ENCODE data around the gene HTRA2.

Gene HTRA2

GRCh38 chr2:74551530-74551929, 21.8 kb downstream of the HTRA2 start:
- H3K27me3 Mint-ChIP-seq = peaks cover 75% of the 10 kb centered on the region
- H3K36me3 Mint-ChIP-seq = peaks cover 5% of the 10 kb centered on the region
- H3K9me3 Mint-ChIP-seq = no peaks in the 10 kb centered on the region
- H3K27ac Mint-ChIP-seq = no peak overlapping the region
- H3K4me1 Mint-ChIP-seq = peaks cover 32% of the 10 kb centered on the region
- H3K4me3 Mint-ChIP-seq = no peak overlapping the region
- DNase-seq = no peak
- CTCF ChIA-PET = interaction anchor here (0.8 to 1.8 kb wide), 5 partner anchors 19 to 36 kb away, joined by 3 to 7 read pairs (median 4); no protein-coding TSS in a partner anchor

GRCh38 chr2:74551942-74552913, 22.5 kb downstream of the HTRA2 start:
- Mint-ChIP-seq H3K4me3 (peak overlapping the region; percentile 55), H3K36me3 (peaks cover 11% of the 10 kb centered on the region), H3K4me1 (peaks cover 34% of the 10 kb centered on the region), H3K27ac (peak overlapping the region; percentile 43), H3K9me3 (no peaks in the 10 kb centered on the region), H3K27me3 (peaks cover 68% of the 10 kb centered on the region)
- CTCF ChIA-PET = interaction anchor here (0.8 to 1.8 kb wide), 3 partner anchors 20 to 35 kb away, joined by 4 read pairs; no protein-coding TSS in a partner anchor
- DNase-seq = no peak

GRCh38 chr2:74552914-74553811, 23.4 kb downstream of the HTRA2 start:
- peak overlapping the region; percentile 65 for H3K4me3 Mint-ChIP-seq
- peak overlapping the region; percentile 77 for H3K27ac Mint-ChIP-seq
- peaks cover 36% of the 10 kb centered on the region for H3K4me1 Mint-ChIP-seq
- peaks cover 13% of the 10 kb centered on the region for H3K36me3 Mint-ChIP-seq
- DNase-seq = no peak
- H3K9me3 Mint-ChIP-seq = no peaks in the 10 kb centered on the region
- CTCF ChIA-PET = no interaction called here
- H3K27me3 Mint-ChIP-seq = peaks cover 59% of the 10 kb centered on the region

- H3K4me1 Mint-ChIP-seq = peaks cover 33% of the 10 kb centered on the region
- no peaks in the 10 kb centered on the region for H3K9me3 Mint-ChIP-seq
- H3K27me3 Mint-ChIP-seq = peaks cover 50% of the 10 kb centered on the region
- CTCF ChIA-PET = interaction anchor here (1.8 kb wide), 1 partner anchor 35 kb away, joined by 5 read pairs; no protein-coding TSS in a partner anchor
- peaks cover 13% of the 10 kb centered on the region for H3K36me3 Mint-ChIP-seq
- H3K27ac Mint-ChIP-seq = peak within 1 kb of the TSS; percentile 89
- peak within 1 kb of the TSS; percentile 94 for H3K4me3 Mint-ChIP-seq
- peak; percentile 87 for DNase-seq
Measured at GRCh38 chr2:74553892-74554819, 24.4 kb downstream of the HTRA2 start, which contains the start of the genes DOK1 and LOXL3. DOK1 (plus strand) TSS chr2:74554720; CDS start chr2:74554755, 35 bp downstream. LOXL3 (minus strand) TSS chr2:74553942; CDS start chr2:74552634, 1,308 bp downstream.

GRCh38 chr2:74554820-74555531, 25.2 kb downstream of the HTRA2 start:
- peak; percentile 64 for DNase-seq
- Mint-ChIP-seq H3K4me1 (peaks cover 27% of the 10 kb centered on the region), H3K27me3 (peaks cover 44% of the 10 kb centered on the region), H3K36me3 (peaks cover 13% of the 10 kb centered on the region), H3K9me3 (no peaks in the 10 kb centered on the region), H3K4me3 (peak overlapping the region; percentile 94), H3K27ac (peak overlapping the region; percentile 89)
- CTCF ChIA-PET = interaction anchor here (1.8 kb wide), 1 partner anchor 34 kb away, joined by 5 read pairs; no protein-coding TSS in a partner anchor

GRCh38 chr2:74555610-74556103, 25.9 kb downstream of the HTRA2 start:
- peak overlapping the region; percentile 89 for H3K27ac Mint-ChIP-seq
- no peaks in the 10 kb centered on the region for H3K9me3 Mint-ChIP-seq
- H3K4me1 Mint-ChIP-seq = peaks cover 33% of the 10 kb centered on the region
- H3K27me3 Mint-ChIP-seq = peaks cover 44% of the 10 kb centered on the region
- no peak for DNase-seq
- peaks cover 13% of the 10 kb centered on the region for H3K36me3 Mint-ChIP-seq
- CTCF ChIA-PET = interaction anchor here (0.9 to 3.6 kb wide), 3 partner anchors 29 to 33 kb away, joined by 3 to 11 read pairs (median 5); no protein-coding TSS in a partner anchor
- peak overlapping the region; percentile 94 for H3K4me3 Mint-ChIP-seq

GRCh38 chr2:74556159-74556558, 26.4 kb downstream of the HTRA2 start:
- Mint-ChIP-seq H3K4me1 (peaks cover 33% of the 10 kb centered on the region), H3K36me3 (peaks cover 13% of the 10 kb centered on the region), H3K4me3 (peak overlapping the region; percentile 94), H3K27ac (peak overlapping the region; percentile 30), H3K27me3 (peaks cover 42% of the 10 kb centered on the region), H3K9me3 (no peaks in the 10 kb centered on the region)
- DNase-seq = no peak
- CTCF ChIA-PET = interaction anchor here (0.9 to 3.6 kb wide), 3 partner anchors 29 to 33 kb away, joined by 3 to 11 read pairs (median 5); no protein-coding TSS in a partner anchor

- peaks cover 43% of the 10 kb centered on the region for H3K27me3 Mint-ChIP-seq
- no peaks in the 10 kb centered on the region for H3K9me3 Mint-ChIP-seq
- H3K4me1 Mint-ChIP-seq = peaks cover 33% of the 10 kb centered on the region
- CTCF ChIA-PET = interaction anchor here (0.9 to 3.6 kb wide), 2 partner anchors 28 to 31 kb away, joined by 3 to 11 read pairs; no protein-coding TSS in a partner anchor
- peak overlapping the region; percentile 94 for H3K4me3 Mint-ChIP-seq
- no peak for DNase-seq
- H3K27ac Mint-ChIP-seq = peak overlapping the region; percentile 69
- H3K36me3 Mint-ChIP-seq = peaks cover 13% of the 10 kb centered on the region
Measured at GRCh38 chr2:74556831-74557370, 27.2 kb downstream of the HTRA2 start.

- H3K27ac Mint-ChIP-seq = no peak overlapping the region
- CTCF ChIA-PET = interaction anchor here (0.7 to 3.6 kb wide), 4 partner anchors 12 to 41 kb away, joined by 3 to 11 read pairs (median 3); no protein-coding TSS in a partner anchor
- no peaks in the 10 kb centered on the region for H3K9me3 Mint-ChIP-seq
- H3K4me3 Mint-ChIP-seq = no peak overlapping the region
- peaks cover 13% of the 10 kb centered on the region for H3K36me3 Mint-ChIP-seq
- peaks cover 32% of the 10 kb centered on the region for H3K27me3 Mint-ChIP-seq
- no peak for DNase-seq
- H3K4me1 Mint-ChIP-seq = peaks cover 36% of the 10 kb centered on the region
Measured at GRCh38 chr2:74558284-74559230, 28.8 kb downstream of the HTRA2 start.

GRCh38 chr2:74559912-74560311, 30.2 kb downstream of the HTRA2 start:
- peaks cover 27% of the 10 kb centered on the region for H3K27me3 Mint-ChIP-seq
- H3K27ac Mint-ChIP-seq = no peak overlapping the region
- peaks cover 34% of the 10 kb centered on the region for H3K4me1 Mint-ChIP-seq
- H3K36me3 Mint-ChIP-seq = peaks cover 12% of the 10 kb centered on the region
- H3K9me3 Mint-ChIP-seq = no peaks in the 10 kb centered on the region
- no peak overlapping the region for H3K4me3 Mint-ChIP-seq
- no peak for DNase-seq
- CTCF ChIA-PET = interaction anchor here (0.7 to 1.2 kb wide), 3 partner anchors 10 to 16 kb away, joined by 3 read pairs; no protein-coding TSS in a partner anchor

- CTCF ChIA-PET = no interaction called here
- Mint-ChIP-seq H3K4me1 (peaks cover 28% of the 10 kb centered on the region), H3K36me3 (peaks cover 12% of the 10 kb centered on the region), H3K27ac (no peak overlapping the region), H3K9me3 (no peaks in the 10 kb centered on the region), H3K27me3 (peaks cover 26% of the 10 kb centered on the region), H3K4me3 (no peak overlapping the region)
- DNase-seq = no peak
Measured at GRCh38 chr2:74560591-74560990, 30.9 kb downstream of the HTRA2 start.
